Raji (cell line): ENCODE measurements around the gene VSTM2L.

ENCODE experiments used
- POLR2A ChIP-seq: IDR thresholded peaks from 2 replicates; pipeline ENCODE4 v1.6.1; 2011; ENCODE audit warnings: low read depth, low read length, control low read depth; ENCODE audit not compliant: insufficient read depth

VSTM2L gene

GRCh38 chr20:37873884-37874283, 29.0 kb upstream of the VSTM2L start:
- TF ChIP-seq POLR2A = no peak

DNA sequence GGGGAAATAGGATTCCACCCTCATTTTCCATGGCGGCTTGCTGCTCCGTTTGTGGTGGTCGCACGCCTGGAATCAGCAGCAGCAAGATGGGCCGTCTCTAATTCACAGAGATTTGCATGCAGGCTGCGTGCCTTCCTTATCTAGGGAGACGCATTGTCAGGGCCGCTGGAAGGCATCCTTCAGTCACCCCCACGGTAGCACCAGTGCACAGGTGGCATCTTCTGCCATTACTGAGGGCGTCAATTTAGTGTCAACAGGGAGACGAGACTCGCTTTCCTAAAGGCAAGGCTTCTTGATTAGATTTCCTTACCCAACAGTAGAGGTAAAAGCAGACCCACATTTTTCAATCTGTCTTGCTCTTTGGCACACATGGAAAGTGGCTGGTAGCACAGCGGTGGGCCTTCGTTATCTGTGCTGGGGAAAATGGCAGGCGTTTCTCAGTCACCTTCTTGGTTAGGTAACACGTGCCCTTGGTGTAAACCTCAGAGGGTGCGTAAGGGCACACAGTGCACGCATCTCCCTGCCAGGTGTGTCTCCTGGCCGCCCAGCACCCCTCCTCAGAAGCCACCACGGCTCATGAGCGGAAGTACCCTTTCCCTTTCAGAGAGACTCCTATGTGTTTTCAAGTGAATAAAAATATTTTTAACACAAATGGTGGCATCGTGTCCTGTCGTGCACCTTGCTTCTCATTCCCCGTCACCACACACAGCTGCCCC, 27.3 kb upstream of the VSTM2L start:
- TF ChIP-seq POLR2A = no peak

- no peak for TF ChIP-seq POLR2A
Measured at GRCh38 chr20:37876863-37877262, 26.1 kb upstream of the VSTM2L start.

DNA sequence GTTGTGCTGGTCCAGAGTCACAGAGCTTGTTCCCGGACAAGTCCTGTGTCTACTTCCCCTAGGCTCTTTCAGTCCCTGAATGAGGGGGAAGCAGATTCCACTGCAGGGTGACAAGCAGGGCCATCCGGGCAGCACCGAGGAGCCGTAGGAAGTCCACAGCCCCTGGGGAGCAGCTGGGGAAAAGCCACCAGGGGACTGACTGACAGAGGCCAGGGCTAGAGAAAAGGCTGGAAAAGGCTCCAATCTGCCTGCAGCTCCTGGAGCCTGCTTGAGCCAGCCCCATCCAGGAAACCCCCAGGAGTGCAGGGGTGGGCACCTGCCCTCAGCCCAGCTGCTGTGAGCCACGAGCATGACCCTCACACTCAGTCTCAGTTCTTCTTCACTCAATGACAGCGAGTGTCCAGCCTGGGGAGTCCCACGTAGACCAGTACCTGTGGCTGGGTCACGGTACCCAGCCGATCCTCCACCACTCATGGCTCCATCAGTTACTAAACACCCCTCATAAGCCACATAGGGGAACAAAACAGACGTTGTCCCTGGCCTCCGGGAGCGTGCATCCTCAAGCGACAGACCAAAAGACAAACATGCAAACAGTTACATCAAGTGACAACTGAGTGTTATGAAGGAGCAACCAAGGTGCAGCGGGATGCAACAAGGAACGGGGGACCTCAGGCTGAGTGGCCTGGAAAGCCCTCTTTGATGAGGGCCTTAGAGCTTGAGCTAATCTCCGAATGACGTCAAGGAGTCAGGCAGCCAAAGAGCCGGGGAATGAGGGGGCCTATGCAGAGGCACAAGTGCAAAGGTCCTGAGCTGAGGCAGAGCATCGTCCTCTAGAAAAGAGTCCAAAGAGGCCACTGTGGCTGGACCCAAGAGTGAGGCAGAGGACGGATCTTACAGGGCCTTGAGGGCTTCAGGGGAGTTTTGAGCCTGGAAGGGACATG, 24.8 kb upstream of the VSTM2L start:
- TF ChIP-seq POLR2A = no peak

DNA sequence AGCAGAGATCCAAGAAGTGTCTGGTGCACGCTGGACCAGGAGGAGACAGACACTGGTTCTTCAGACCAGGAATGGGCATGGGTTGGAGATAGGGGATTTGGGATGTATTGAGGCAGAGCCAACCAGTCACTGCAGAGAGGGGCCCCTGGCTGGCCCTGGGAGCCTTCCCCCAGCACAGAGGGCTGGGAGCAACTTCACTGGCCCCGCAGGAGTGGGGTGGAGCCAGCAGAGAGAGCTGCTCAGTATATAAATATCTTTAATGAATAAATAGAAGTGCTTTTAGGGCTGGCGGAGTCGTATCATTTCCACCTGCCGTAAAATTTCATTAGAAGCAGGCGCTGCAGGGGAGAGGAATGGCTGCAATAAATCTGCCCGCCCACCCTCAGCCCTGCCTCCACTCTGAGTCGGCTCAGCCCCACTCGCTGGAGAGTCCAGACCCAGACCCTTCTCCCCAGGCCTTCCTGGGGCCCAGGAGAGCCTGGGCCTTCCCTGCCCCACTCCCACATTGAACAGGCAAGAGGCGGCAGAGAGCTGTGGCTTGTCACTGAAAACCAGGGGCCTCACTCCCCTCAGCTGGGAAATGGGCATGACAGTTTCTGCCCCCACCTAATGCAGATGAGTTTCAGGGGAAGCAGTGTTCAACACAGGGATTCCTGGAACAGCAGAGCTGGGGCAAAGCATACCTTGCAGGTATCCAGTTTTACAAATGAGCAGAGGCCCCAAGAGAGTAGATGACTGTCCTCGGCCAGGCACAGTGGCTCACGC, 23.9 kb upstream of the VSTM2L start:
- TF ChIP-seq POLR2A = no peak

DNA sequence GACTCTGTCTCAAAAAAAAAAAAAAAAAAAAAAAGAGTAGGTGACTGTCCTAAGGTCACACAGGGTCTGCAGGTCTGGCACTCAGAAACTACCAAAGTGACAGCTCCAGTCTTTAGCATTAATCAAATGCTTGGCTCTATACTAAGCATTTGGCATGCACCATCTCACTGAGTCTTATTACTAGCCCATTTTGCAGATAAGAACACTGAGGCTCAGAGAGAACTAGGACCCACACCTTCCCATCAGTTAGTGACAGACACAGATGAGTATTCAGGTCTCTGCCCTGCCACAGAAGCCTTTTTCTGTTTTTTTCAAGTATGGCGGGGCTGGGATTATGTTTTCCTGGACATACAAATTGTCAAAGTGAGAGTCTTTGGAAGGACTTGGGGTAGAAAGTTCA, 23.1 kb upstream of the VSTM2L start:
- no peak for TF ChIP-seq POLR2A

DNA sequence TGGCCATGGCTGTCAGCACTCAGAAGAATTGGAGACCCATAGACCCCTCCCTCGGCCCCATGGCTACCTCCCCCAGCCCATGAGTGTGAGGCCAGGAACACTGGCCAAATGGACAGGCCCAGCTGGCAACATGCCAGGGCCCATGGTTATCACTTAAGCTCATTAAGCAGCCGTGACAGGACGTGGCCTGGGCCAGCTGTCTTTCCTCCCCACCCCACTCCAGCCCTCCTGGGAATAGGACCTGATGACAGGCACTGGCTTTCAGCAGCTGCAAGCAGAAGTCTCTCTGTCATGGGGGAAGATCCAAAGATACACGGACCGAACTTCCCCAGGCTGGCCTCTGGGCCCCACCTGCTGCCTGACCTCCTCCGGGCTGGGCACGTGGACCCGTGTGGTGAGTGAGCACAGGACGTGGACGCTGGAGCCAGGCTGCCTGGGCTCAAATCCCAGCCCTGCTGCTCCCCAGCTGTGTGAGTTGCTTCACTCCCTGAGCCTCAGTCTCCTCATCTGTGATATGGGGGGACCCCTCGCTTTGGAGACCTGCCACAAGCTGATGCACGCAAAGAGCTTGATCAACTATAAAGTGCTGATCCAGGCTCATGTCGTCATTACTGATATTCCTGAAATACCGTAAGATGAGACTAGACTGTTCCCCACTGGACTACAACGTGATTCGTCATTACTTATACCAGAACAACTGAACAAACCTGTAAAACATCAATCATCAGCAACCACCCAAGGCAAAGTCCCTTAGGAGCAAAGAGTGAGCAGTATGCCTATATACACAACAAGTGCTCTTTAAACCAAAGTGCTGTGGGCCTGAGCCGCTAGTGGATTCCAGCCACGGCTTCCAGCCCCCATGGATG, 22.0 kb upstream of the VSTM2L start:
- TF ChIP-seq POLR2A = no peak

GRCh38 chr20:37881601-37882343, 21.2 kb upstream of the VSTM2L start:
- no peak for TF ChIP-seq POLR2A

DNA sequence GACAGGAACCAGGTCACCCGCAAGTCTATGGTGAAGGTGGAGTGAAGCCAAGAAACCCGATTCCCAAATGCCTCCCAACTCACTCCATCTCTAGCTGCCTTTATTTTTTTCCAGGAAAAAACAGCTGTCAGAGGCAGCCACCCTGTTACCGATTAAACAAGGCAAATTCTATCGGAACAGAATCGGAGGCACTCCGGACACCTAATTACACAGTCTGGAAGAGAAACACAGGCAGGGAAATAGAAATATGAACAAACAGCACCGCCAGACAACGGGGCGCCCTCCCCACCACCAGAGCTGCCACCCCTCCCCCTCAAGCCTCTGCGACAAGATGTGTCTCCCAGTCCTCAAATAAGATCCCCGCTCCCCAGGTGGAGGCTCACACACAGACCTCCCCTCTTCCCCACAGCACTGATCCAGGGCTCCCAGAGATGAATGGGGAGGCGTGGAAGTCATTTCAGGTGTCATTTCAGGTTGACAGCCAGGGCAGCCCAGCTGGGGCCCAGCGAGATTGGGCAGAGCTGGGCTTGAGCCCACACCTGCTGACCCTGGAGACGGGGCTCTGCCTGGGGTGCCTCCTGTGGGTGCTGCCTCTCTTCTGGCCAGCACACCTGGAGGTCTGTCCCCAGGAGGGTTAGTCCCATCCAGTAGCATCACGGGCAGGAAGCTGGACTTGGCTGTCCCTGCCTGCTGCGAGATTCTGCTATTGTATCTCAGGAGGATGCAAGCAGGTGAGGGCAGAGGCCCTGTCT, 19.8 kb upstream of the VSTM2L start:
- TF ChIP-seq POLR2A = no peak

DNA sequence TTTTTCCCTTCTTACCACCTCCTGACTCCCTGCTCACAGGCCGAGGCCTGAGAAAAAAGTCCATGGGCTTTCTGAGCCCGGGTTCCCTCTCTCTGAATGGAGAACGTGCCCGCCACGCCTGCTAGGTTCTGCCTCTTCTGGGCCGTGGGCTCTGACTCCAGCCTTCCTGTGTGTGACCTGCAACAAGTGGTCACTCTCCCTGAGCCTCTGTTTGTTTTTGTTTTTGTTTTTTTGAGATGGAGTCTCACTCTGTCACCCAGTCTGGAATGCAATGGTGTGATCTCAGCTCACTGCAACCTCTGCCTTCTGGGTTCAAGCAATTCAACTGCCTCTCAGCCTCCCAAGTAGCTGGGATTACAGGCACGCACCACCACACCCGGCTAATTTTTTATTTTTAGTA, 17.9 kb upstream of the VSTM2L start:
- no peak for TF ChIP-seq POLR2A

- TF ChIP-seq POLR2A = no peak
Measured at GRCh38 chr20:37885593-37886503, 17.1 kb upstream of the VSTM2L start.

DNA sequence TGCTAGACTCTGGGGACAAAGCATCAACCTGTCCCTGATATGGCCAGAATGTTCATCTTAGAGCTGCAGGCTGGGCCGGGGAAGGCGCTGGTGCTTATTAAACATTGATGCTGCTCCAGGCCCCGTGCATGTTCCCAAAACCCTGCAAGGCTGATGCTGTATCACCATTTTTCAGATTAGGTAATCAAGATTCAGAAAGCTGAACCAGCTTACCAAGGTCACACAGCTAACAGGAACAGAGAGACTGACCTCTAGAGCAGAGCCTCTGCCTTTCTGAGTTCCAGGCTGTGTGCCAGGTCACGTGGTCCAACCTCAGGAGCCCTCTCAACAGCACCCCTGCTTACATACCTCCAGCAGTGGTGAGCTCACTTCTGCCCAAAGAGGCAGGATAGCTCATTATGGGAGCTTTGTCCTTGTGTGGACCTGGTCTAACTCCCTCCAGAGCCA, 16.1 kb upstream of the VSTM2L start:
- no peak for TF ChIP-seq POLR2A
